Kidney epithelial cell (primary cell): ENCODE results near the gene ST6GALNAC3. TPM values are rescaled to one million over a fixed set of nuclear protein-coding genes. Genes with fewer than 3 reads are reported as not detected.
A peak's percentile ranks its signal among the peaks of the same experiment; 100 is the strongest.

ENCODE experiments used
- DNase-seq: peaks from one replicate; pipeline ENCODE4 v3.0.0-alpha.2; 2010; ENCODE audit warnings: low read depth
- H3K27me3 ChIP-seq: 2 replicates; pipeline ENCODE4 v1.6.0; 2011; ENCODE audit warnings: low read length; ENCODE audit not compliant: control insufficient read depth, insufficient read depth
- H3K36me3 ChIP-seq: 2 replicates; pipeline ENCODE4 v1.5.1; 2011; ENCODE audit warnings: low read length; ENCODE audit not compliant: control insufficient read depth, insufficient read depth
- H3K4me3 ChIP-seq: 2 replicates; pipeline ENCODE4 v1.5.1; 2011; ENCODE audit warnings: low read depth, mild to moderate bottlenecking, control low read depth, low read length
- CTCF ChIP-seq: IDR thresholded peaks from 2 replicates; pipeline ENCODE4 v1.5.1; 2011; ENCODE audit warnings: mild to moderate bottlenecking, moderate library complexity, low read length, control low read depth, inconsistent platforms; ENCODE audit not compliant: insufficient read depth, poor library complexity, severe bottlenecking
- total RNA-seq: library from RNA; depleted of rRNA; stranded (reverse); fragments of >200 nt; gene quantifications from 2 replicates; pipeline ENCODE4 v1.2.3, GENCODE V29; 2015

Gene ST6GALNAC3
- total RNA-seq, 1 donor from 2014 or later: 4.1 TPM

DNA sequence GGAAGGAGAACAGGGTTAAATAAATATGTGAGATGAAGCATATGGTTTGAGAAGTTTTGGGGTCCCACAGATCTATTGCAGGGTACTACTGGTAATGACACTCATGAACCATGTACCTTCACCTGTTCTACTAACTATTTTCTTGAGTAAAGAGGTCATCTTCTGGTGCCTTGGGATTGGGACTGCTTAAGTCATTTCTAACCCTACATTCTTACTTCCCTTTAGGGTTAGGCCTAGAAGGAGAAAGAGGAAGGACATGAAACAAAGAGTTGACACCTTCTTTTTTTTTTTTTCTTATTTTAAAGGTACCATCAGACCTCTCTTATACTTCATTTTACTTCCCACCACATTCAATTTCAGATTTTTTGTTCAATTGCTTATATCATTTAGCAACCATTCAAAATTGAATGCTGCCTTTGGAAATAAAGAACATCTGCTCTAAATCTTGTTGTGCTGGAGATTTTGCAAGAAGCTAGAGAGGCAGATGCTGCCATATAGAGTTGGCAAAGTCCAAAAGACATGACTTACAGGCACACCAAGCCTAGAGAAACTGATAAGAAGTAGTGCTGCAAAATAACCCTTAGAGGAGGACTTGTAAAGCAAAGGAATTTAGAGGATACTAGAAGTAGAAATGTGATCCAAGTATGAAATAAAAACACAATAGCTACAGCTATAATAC, 418.3 kb downstream of the ST6GALNAC3 start:
- no peak for TF ChIP-seq CTCF
- Histone ChIP-seq H3K4me3 (no peak overlapping the region), H3K36me3 (no peaks in the 10 kb centered on the region), H3K27me3 (no peaks in the 10 kb centered on the region)
- no peak for DNase-seq

DNA sequence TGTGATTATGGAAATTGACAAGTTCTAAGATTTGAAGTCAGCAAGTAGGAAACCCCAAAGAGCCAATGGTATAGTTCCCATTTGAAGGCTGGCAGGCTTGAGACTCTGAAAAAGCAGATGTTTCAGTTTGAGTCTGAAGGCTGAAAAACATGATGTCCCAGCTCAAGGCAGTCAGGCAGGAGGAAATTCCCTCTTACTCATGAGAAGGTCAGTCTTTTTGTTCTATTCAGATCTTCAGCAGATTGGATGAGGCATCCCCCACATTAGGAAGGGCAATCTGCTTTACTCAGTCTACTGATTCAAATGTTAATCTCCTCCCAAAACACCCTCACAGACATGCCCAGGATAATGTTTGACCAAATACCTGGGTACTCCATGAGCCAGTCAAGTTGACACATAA, 420.3 kb downstream of the ST6GALNAC3 start:
- H3K36me3 ChIP-seq: no peaks in the 10 kb centered on the region
- TF ChIP-seq CTCF: no peak
- DNase-seq: peak; percentile 14

GRCh38 chr1:76496871-76497270, 422.3 kb downstream of the ST6GALNAC3 start:
- Histone ChIP-seq H3K4me3 (no peak overlapping the region), H3K36me3 (no peaks in the 10 kb centered on the region), H3K27me3 (no peaks in the 10 kb centered on the region)
- TF ChIP-seq CTCF: no peak
- no peak for DNase-seq

More for the DNA sequence above, 420.3 kb downstream of the ST6GALNAC3 start:
- no peaks in the 10 kb centered on the region for H3K27me3 ChIP-seq
- no peak overlapping the region for H3K4me3 ChIP-seq

GRCh38 chr1:76500116-76500515, 425.6 kb downstream of the ST6GALNAC3 start:
- Histone ChIP-seq H3K27me3 (no peaks in the 10 kb centered on the region), H3K4me3 (no peak overlapping the region), H3K36me3 (no peaks in the 10 kb centered on the region)
- no peak for TF ChIP-seq CTCF
- no peak for DNase-seq

DNA sequence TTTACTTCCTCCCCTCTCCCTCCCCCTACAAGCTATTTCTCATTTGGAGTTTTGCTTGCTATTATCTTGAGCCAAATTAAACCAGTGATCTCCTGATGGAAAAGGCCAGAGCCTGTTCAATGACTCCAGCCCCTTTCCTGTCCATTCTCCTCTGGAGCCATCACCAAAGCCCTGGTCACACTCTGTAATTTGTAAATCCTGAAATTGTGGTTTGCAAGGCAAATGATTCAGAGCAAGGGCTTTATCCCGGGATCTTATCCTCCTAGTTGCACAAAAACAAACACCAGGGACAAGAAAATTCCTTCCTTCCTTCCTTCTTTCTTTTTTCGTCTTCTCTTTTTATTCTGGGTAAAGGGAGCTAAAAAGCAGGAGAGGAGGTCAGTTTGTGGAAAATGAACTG, 426.6 kb downstream of the ST6GALNAC3 start:
- no peak overlapping the region for H3K4me3 ChIP-seq
- no peak for TF ChIP-seq CTCF
- no peak for DNase-seq
- no peaks in the 10 kb centered on the region for H3K36me3 ChIP-seq
- H3K27me3 ChIP-seq: no peaks in the 10 kb centered on the region
